HG03139 (cell line): Measurements from ENCODE around the gene NKD1.
"Not testable (repeated sequence)": the region's sequence is repeated elsewhere in the genome, so short reads cannot be mapped to it uniquely, and the experiment has no call there.

Source experiments
- ATAC-seq: cut with Tn5 transposase; IDR thresholded peaks from one replicate; pipeline ENCODE4 v1.9.1; 2021; ENCODE audit not compliant: unreplicated experiment

The NKD1 gene

GRCh38 chr16:50536258-50536645 lies 11.9 kb upstream of the NKD1 start:
- not testable (repeated sequence) for ATAC-seq

- no peak for ATAC-seq
These were observed 10.5 kb upstream of the NKD1 start for GRCh38 chr16:50537533-50538290.

GRCh38 chr16:50538411-50539052 lies 9.7 kb upstream of the NKD1 start:
- ATAC-seq = no peak

- ATAC-seq = no peak
These were observed 9.0 kb upstream of the NKD1 start for GRCh38 chr16:50539053-50539695.

GRCh38 chr16:50539822-50540710 lies 8.1 kb upstream of the NKD1 start:
- no peak for ATAC-seq

- no peak for ATAC-seq
These were observed 7.5 kb upstream of the NKD1 start for GRCh38 chr16:50540711-50541007.

GRCh38 chr16:50542703-50543102 lies 5.5 kb upstream of the NKD1 start:
- ATAC-seq = no peak

- ATAC-seq = no peak
These were observed 2.1 kb upstream of the NKD1 start for GRCh38 chr16:50546125-50546524.

- ATAC-seq = peak; percentile 32
These were observed 664 bp upstream of the NKD1 start for GRCh38 chr16:50547340-50548124.

GRCh38 chr16:50548909-50549560 lies 839 bp downstream of the NKD1 start:
- ATAC-seq = no peak

GRCh38 chr16:50549561-50549915 lies 1.3 kb downstream of the NKD1 start:
- ATAC-seq = no peak

- no peak for ATAC-seq
These were observed 1.8 kb downstream of the NKD1 start for GRCh38 chr16:50550035-50550434.

- ATAC-seq = no peak
These were observed 2.9 kb downstream of the NKD1 start for GRCh38 chr16:50550866-50551641.

- ATAC-seq = no peak
These were observed 4.4 kb downstream of the NKD1 start for GRCh38 chr16:50552476-50553101.

GRCh38 chr16:50553182-50553710 lies 5.0 kb downstream of the NKD1 start:
- ATAC-seq = no peak

- ATAC-seq = no peak
These were observed 5.7 kb downstream of the NKD1 start for GRCh38 chr16:50553731-50554360.

GRCh38 chr16:50555269-50555875 lies 7.2 kb downstream of the NKD1 start:
- ATAC-seq = no peak
